HG02885 (cell line): Measurements from ENCODE around the gene CRYBG1.
A peak's percentile ranks its signal among the peaks of the same experiment; 100 is the strongest.

Source experiments
- ATAC-seq: cut with Tn5 transposase; IDR thresholded peaks from one replicate; pipeline ENCODE4 v1.9.1; 2021; ENCODE audit warnings: mild to moderate bottlenecking; ENCODE audit not compliant: unreplicated experiment, poor library complexity

The CRYBG1 gene

GRCh38 chr6:106519460-106520394 is 159.2 kb downstream of the CRYBG1 start:
- peak; percentile 65 for ATAC-seq

GRCh38 chr6:106520711-106521401 is 160.3 kb downstream of the CRYBG1 start:
- ATAC-seq, result peak; percentile 69

GRCh38 chr6:106522562-106523250 is 162.2 kb downstream of the CRYBG1 start:
- ATAC-seq, result no peak

GRCh38 chr6:106525107-106525881 is 164.8 kb downstream of the CRYBG1 start:
- peak; percentile 47 for ATAC-seq

- no peak for ATAC-seq
Measured at GRCh38 chr6:106525882-106526275, 165.4 kb downstream of the CRYBG1 start.

GRCh38 chr6:106527117-106527516 is 166.6 kb downstream of the CRYBG1 start:
- ATAC-seq, result no peak

- ATAC-seq, result no peak
Measured at GRCh38 chr6:106527979-106528378, 167.5 kb downstream of the CRYBG1 start.

GRCh38 chr6:106528521-106528920 is 168.0 kb downstream of the CRYBG1 start:
- no peak for ATAC-seq

GRCh38 chr6:106529438-106529837 is 168.9 kb downstream of the CRYBG1 start:
- ATAC-seq, result no peak

- no peak for ATAC-seq
Measured at GRCh38 chr6:106530026-106530425, 169.5 kb downstream of the CRYBG1 start.

- no peak for ATAC-seq
Measured at GRCh38 chr6:106530502-106530901, 170.0 kb downstream of the CRYBG1 start.

- ATAC-seq, result no peak
Measured at GRCh38 chr6:106533054-106533453, 172.5 kb downstream of the CRYBG1 start.

- ATAC-seq, result no peak
Measured at GRCh38 chr6:106534004-106534403, 173.5 kb downstream of the CRYBG1 start.

- peak; percentile 47 for ATAC-seq
Measured at GRCh38 chr6:106534564-106534982, 174.1 kb downstream of the CRYBG1 start.

GRCh38 chr6:106535012-106535411 is 174.5 kb downstream of the CRYBG1 start:
- no peak for ATAC-seq

GRCh38 chr6:106536357-106536756 is 175.8 kb downstream of the CRYBG1 start:
- ATAC-seq, result no peak

GRCh38 chr6:106536851-106537250 is 176.3 kb downstream of the CRYBG1 start:
- no peak for ATAC-seq

- no peak for ATAC-seq
Measured at GRCh38 chr6:106537662-106538061, 177.1 kb downstream of the CRYBG1 start.

- ATAC-seq, result no peak
Measured at GRCh38 chr6:106538145-106538544, 177.6 kb downstream of the CRYBG1 start.

GRCh38 chr6:106539936-106540335 is 179.4 kb downstream of the CRYBG1 start:
- no peak for ATAC-seq
